ENCODE measurements around the gene CPN1. TPM values are rescaled to one million over a fixed set of nuclear protein-coding genes. Genes with fewer than 3 reads are reported as not detected.

Gene CPN1
- total and polyA plus RNA-seq, 2 experiments from 2014 or later: 0.32 TPM; not detected in 1

GRCh38 chr10:99996671-99997648 lies 84.7 kb downstream of the CPN1 start:
- TF ChIP-seq ZNF114 (CRISPR knock-in tag; IDR thresholded peaks at IDR 0.05) (no peak), ZNF462 (CRISPR knock-in tag; IDR thresholded peaks at IDR 0.05) (no peak), CTCF (conservative IDR thresholded peaks at IDR 0.05; ENCODE audit: low read depth in 2 of 2) (no peak), JUNB (IDR thresholded peaks at IDR 0.05; ENCODE audit: unreplicated experiment) (no peak), ZNF331 (CRISPR knock-in tag; IDR thresholded peaks at IDR 0.05; ENCODE audit: low read depth) (no peak), EZH2phosphoT487 (IDR thresholded peaks at IDR 0.05; ENCODE audit: unreplicated experiment) (no peak), ETS1 (IDR thresholded peaks at IDR 0.05) (no peak), CREB1 (CRISPR knock-in tag; IDR thresholded peaks at IDR 0.05; ENCODE audit: low read depth) (no peak), EZH2 (IDR thresholded peaks at IDR 0.05; ENCODE audit: low read depth, unreplicated experiment) (no peak), NANOG (IDR thresholded peaks at IDR 0.05; ENCODE audit: borderline replicate concordance) (no peak), STAT1 (IDR thresholded peaks at IDR 0.05; ENCODE audit: unreplicated experiment) (no peak), POLR2AphosphoS5 (IDR thresholded peaks at IDR 0.05; ENCODE audit: low read depth) (no peak), REST (IDR thresholded peaks at IDR 0.05; ENCODE audit: unreplicated experiment) (no peak)
- no peak overlapping the region for H3K4me3 ChIP-seq
- ATAC-seq (no peak), DNase-seq (ENCODE audit: low spot score) (no peak)
- H4K20me1 ChIP-seq (replicated peaks; ENCODE audit: insufficient read depth): no peaks in the 10 kb centered on the region
- H3F3A ChIP-seq (replicated peaks; ENCODE audit: low read depth): no peaks in the 10 kb centered on the region
- Mint-ChIP-seq H3K27me3 (ENCODE audit: insufficient read depth, low read depth, poor library complexity) (no peaks in the 10 kb centered on the region), H3K4me1 (peaks cover 18% of the 10 kb centered on the region), H3K9me3 (no peaks in the 10 kb centered on the region), H3K4me3 (no peak overlapping the region), H3K27ac (no peak overlapping the region; the same call in 1 of the 2 replicates), H3K36me3 (ENCODE audit: low read depth) (no peaks in the 10 kb centered on the region)
- H3K79me2 ChIP-seq (replicated peaks; ENCODE audit: insufficient read depth): peaks cover 6% of the 10 kb centered on the region; the same call in 1 of the 2 replicates
- no peaks in the 10 kb centered on the region for H3K9me2 ChIP-seq (ENCODE audit: insufficient read depth)
- H3K4me2 ChIP-seq: no peak overlapping the region
- peaks cover 9% of the 10 kb centered on the region; the same call in 1 of the 2 replicates for H3K4me1 ChIP-seq (ENCODE audit: insufficient read depth)
- no peaks in the 10 kb centered on the region for H3K36me3 ChIP-seq (ENCODE audit: insufficient read depth)
- H2AFZ ChIP-seq: no peak overlapping the region
- H3K27ac ChIP-seq (ENCODE audit: low read depth): no peak overlapping the region
- no peaks in the 10 kb centered on the region for H3K27me3 ChIP-seq (ENCODE audit: insufficient read depth)
